Neural crest cell (in vitro differentiated cells): Measurements from ENCODE around the gene OCA2. TPM values are rescaled to one million over a fixed set of nuclear protein-coding genes. Genes with fewer than 3 reads are reported as not detected.

Source experiments
- DNase-seq: peaks from one replicate; pipeline ENCODE4 v3.0.0; 2021; ENCODE audit warnings: low read depth, mixed read lengths, low spot score
- H3K27ac Mint-ChIP-seq: one replicate; pipeline ENCODE4 v1.8.0; 2021; ENCODE audit warnings: mild to moderate bottlenecking, mixed read lengths; ENCODE audit not compliant: unreplicated experiment
- H3K27me3 Mint-ChIP-seq: 2 replicates; pipeline ENCODE4 v1.8.0; 2021; ENCODE audit warnings: low read depth, mild to moderate bottlenecking, mixed read lengths
- H3K36me3 Mint-ChIP-seq: 2 replicates; pipeline ENCODE4 v1.8.0; 2021; ENCODE audit warnings: low read depth, mild to moderate bottlenecking, mixed read lengths
- H3K4me1 Mint-ChIP-seq: 2 replicates; pipeline ENCODE4 v1.8.0; 2021; ENCODE audit warnings: mixed read lengths
- H3K4me3 Mint-ChIP-seq: one replicate; pipeline ENCODE4 v1.8.0; 2021; ENCODE audit warnings: mild to moderate bottlenecking, mixed read lengths
- H3K9me3 Mint-ChIP-seq: 2 replicates; pipeline ENCODE4 v1.8.0; 2021; ENCODE audit warnings: mixed read lengths
- total RNA-seq: library from RNA; stranded (reverse); gene quantifications from 2 replicates; pipeline ENCODE4 v1.2.1, GENCODE V29; 2021
- TF ChIP-seq, protein P1 (sequence below): fragments of 200-600 bp; sonication (generic); conservative IDR thresholded peaks from 2 replicates; pipeline ENCODE4 v1.5.0; 2021; ENCODE audit warnings: antibody characterized with exemption, mild to moderate bottlenecking

OCA2 gene
- total RNA-seq, 1 donor from 2014 or later: 0.19 TPM

DNA sequence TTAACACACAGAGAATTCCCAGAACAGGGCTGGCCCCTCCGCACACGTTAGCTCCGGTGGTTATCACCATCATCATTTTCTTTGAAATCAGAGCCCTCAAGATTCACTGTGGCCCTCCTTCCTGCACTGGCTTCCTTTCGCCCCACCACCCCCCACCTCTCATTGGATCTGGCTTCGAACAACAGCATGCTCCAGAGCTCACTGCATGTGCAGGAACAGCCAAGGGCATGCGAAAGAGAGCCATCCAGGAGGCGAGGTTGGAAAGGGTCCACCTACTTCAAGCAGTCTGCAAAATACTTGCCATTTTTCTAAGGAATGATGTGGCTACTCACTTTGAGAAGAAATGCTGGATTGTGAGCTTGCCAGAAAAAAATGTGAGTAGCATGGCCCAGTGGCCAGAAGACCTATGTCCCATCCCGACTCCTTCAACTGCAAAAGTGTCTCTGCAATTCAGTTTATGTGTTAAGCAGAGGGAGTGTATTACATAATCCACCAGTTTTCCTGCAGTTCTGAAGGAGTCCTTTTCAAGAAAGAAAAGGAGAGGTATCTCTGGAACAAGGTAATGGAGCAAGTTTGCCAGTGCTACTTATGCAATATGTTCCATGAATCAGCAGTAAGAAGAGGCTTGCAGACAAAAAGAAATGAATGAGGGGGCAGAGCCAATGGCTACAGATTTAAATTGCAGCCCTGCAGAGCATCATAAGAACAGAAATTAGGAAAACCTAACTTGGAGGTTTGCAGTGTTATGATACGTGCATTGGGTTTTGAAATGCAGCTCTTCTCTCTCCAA is 92.8 kb downstream of the OCA2 start:
- H3K27ac Mint-ChIP-seq: no peak overlapping the region
- peaks cover 3% of the 10 kb centered on the region for H3K36me3 Mint-ChIP-seq
- peaks cover 5% of the 10 kb centered on the region for H3K9me3 Mint-ChIP-seq
- no peaks in the 10 kb centered on the region for H3K27me3 Mint-ChIP-seq
- no peak overlapping the region for H3K4me3 Mint-ChIP-seq
- DNase-seq: no peak
- H3K4me1 Mint-ChIP-seq: no peaks in the 10 kb centered on the region
- TF ChIP-seq, protein P1, sequence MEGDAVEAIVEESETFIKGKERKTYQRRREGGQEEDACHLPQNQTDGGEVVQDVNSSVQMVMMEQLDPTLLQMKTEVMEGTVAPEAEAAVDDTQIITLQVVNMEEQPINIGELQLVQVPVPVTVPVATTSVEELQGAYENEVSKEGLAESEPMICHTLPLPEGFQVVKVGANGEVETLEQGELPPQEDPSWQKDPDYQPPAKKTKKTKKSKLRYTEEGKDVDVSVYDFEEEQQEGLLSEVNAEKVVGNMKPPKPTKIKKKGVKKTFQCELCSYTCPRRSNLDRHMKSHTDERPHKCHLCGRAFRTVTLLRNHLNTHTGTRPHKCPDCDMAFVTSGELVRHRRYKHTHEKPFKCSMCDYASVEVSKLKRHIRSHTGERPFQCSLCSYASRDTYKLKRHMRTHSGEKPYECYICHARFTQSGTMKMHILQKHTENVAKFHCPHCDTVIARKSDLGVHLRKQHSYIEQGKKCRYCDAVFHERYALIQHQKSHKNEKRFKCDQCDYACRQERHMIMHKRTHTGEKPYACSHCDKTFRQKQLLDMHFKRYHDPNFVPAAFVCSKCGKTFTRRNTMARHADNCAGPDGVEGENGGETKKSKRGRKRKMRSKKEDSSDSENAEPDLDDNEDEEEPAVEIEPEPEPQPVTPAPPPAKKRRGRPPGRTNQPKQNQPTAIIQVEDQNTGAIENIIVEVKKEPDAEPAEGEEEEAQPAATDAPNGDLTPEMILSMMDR: no peak

DNA sequence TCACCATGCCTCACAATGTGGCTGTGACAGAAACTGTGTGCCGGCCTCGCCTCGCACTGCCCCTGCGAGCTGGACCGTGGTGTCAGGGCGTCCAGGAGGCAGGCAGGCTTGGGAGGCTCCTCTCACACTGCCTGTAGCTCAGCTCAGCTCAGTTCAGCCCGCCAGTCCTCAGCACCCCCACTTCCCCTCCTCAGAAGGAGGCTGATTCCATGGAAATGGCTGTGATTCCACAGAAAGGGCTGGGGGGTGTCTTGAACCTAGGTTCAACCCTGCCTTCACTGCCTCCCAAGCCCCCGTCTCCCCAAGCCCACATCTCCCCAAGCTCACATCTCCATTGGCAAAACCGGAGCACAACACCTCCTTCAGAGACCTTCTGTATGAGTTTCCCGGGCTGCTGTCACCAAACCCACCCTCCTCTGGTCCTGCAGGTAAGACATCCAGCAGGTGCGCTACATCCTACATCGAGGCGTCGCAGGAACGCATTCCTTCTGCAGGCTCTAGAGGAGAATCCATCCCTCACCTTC is 94.0 kb downstream of the OCA2 start:
- H3K4me3 Mint-ChIP-seq: no peak overlapping the region
- TF ChIP-seq, protein P1: no peak
- H3K27me3 Mint-ChIP-seq: no peaks in the 10 kb centered on the region
- no peak overlapping the region for H3K27ac Mint-ChIP-seq
- peaks cover 3% of the 10 kb centered on the region for H3K36me3 Mint-ChIP-seq
- no peaks in the 10 kb centered on the region for H3K4me1 Mint-ChIP-seq
- H3K9me3 Mint-ChIP-seq: peaks cover 5% of the 10 kb centered on the region
- DNase-seq: no peak

DNA sequence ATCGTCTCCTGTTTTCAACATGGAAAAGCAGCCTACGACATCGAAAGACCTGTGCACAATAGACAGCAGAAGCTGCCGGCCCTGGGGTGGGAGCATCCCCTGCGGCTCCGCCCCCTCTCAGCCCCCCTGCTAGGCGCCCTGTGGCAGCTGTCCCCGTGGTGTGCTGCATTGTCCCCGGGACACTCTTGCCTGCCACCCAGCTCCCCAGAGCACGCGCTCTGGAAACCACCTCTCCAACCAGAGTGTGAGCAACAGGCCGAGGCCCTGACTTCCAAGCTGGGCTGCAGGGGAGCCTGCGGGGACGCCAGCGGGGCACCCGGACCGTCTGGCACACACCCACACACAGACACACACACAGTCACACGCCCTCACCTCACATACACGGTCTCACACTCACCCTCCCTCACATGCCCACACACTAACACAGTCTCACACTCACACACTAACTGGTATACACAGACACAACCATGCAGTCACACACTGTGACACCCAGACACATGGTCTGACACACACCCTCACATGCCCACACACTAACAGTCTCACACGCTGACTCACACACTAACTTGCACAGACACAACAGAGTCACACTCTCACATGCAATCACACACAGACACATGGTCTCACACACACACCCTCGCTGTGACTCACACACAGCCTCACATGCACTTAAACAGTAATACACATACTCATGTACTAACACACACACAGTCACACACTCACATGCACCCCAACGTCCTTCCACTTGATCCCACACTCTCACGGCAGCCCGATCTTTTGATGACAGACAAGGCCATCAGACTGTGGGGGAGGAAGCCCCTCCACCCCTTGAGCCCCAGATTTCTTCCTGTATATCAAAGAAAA is 94.7 kb downstream of the OCA2 start:
- DNase-seq: no peak
- Mint-ChIP-seq H3K36me3 (no peaks in the 10 kb centered on the region), H3K27me3 (no peaks in the 10 kb centered on the region), H3K27ac (peak overlapping the region; percentile 1), H3K4me3 (no peak overlapping the region), H3K4me1 (no peaks in the 10 kb centered on the region), H3K9me3 (no peaks in the 10 kb centered on the region)
- TF ChIP-seq, protein P1: no peak

DNA sequence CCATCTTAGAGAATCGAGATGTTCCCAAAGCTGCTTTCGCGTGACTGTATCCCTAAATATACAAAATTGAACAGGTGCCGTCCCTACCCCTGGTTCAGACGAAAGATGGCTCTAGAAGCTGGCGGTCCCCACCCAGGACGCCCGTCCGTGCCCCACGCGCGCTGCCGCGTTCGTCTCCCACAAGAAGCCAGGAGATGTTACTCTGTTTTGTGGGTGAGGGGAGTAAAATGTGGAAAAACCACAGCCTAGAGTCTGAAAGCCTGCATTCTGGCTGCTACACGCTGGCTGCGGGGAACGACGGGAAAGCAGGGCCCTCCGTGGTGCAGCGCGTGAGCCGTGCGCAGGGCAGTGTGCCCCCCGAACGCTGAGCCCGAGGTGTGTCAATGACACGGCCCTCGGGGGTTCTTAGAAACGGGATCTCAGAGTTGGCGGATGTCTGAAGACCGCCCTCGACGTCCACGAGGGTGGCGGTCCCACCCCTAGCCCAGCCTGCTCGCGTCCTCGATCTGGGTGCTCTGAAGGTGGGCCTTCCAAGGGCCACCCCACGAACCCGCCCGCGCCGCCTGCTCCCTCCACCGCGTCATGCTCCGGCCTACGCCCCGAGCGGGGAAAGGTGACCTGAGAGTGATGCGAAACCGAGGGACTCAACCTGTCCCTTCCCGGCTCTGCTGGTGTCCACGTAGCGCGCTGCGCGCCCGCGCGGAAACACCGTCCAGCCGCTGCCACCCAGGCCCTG is 95.6 kb downstream of the OCA2 start:
- Mint-ChIP-seq H3K4me1 (no peaks in the 10 kb centered on the region), H3K36me3 (no peaks in the 10 kb centered on the region), H3K27me3 (no peaks in the 10 kb centered on the region), H3K9me3 (no peaks in the 10 kb centered on the region), H3K4me3 (no peak overlapping the region), H3K27ac (no peak overlapping the region)
- no peak for DNase-seq
- TF ChIP-seq, protein P1: no peak

DNA sequence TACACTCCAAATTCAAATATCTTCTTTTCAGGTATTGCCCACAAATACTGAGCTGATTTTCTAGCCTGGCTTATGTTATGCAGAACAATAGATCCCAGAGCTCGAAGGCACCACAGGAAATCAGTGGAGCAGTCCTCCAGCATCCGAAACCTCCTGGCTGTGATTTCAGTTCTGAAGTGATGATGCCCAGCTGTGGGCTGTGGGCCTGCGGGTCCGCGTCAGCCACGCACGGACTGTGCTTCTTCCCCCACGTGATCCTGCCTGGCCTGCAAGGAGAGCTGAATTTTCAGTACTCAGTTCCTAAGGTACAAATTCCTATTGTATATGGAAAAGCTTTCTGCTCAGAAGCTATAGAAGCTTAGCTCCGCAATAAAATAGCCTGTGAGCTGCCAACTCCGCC is 96.2 kb downstream of the OCA2 start:
- Mint-ChIP-seq H3K27me3 (no peaks in the 10 kb centered on the region), H3K36me3 (no peaks in the 10 kb centered on the region), H3K4me3 (no peak overlapping the region), H3K4me1 (no peaks in the 10 kb centered on the region), H3K27ac (peak overlapping the region; percentile 24), H3K9me3 (no peaks in the 10 kb centered on the region)
- no peak for DNase-seq
- TF ChIP-seq, protein P1: no peak
